Pancreas (tissue), 10 donors: Measurements from ENCODE around the gene AP5S1. TPM values are rescaled to one million over a fixed set of nuclear protein-coding genes. Genes with fewer than 3 reads are reported as not detected.

Experiments
- ATAC-seq, 4 donors: fragments of 200-7000 bp; cut with Tn5 transposase; one replicate each; pipeline versions ENCODE4 v1.8.0 to v1.9.1; 2020; ENCODE audit warnings: mild to moderate bottlenecking in 4 of 4, moderate library complexity in 4 of 4
- DNase-seq, 6 donors: peaks; one replicate each; pipeline ENCODE4 v3.0.0-alpha.2; 2020
- FAIRE-seq: peaks from 2 replicates; lab custom pipeline; 2012; peaks lifted over from hg19 to GRCh38; lab: Jason Lieb, UNC
- H3K27ac ChIP-seq, 4 donors: fragments of 200-600 bp; sonication (generic); 1 replicate in 3 of 4; 2 replicates in 1 of 4; pipeline versions ENCODE4 v1.5.0 to v1.8.0; 2020
- H3K27me3 ChIP-seq, 4 donors: fragments of 200-600 bp; one replicate each; pipeline ENCODE4 v1.8.0; 2021
- H3K36me3 ChIP-seq, 3 donors: fragments of 200-600 bp; sonication (generic) in 1 of 3; one replicate each; pipeline versions ENCODE4 v1.5.0 to v1.8.0; 2020 to 2021
- H3K4me1 ChIP-seq, 3 donors: fragments of 200-600 bp; one replicate each; pipeline ENCODE4 v1.8.0; 2021
- H3K4me3 ChIP-seq, 4 donors: fragments of 200-600 bp; sonication (generic) in 2 of 4; one replicate each; pipeline versions ENCODE4 v1.5.0 to v1.8.0; 2020 to 2021
- H3K9me3 ChIP-seq, 4 donors: fragments of 200-600 bp; one replicate each; pipeline ENCODE4 v1.8.0; 2021
- WGBS, 2 donors: extraction: QIAGEN DNeasy Blood & Tissue Kit; methylation state at CpG; one replicate each; pipeline ENCODE4 v1.1.7; 2013; 5-methylcytosine and 5-hydroxymethylcytosine counted together
- intact Hi-C, 3 donors: fragments of 100-400 bp; cut with DNase I; formaldehyde crosslinking; loops; one replicate each; pipeline versions ENCODE4 v1.11.1 to v1.14.2; 2022
- polyA plus RNA-seq, 2 donors: library from polyadenylated mRNA; stranded (reverse); fragments of 200-250 nt; gene quantifications; one replicate each; pipeline ENCODE4 v1.2.3, GENCODE V29; 2013
- total RNA-seq, 6 donors: library from RNA; stranded (reverse); fragmentation: NEBNext Ultra II Directional in 4 of 6; extraction: Animal tissue kit (Norgen Biotek cat#: 25700) in 4 of 6; gene quantifications; one replicate each; pipeline versions ENCODE4 v1.2.1 to v1.2.4, GENCODE V29; 2021 to 2023
- TF ChIP-seq, protein P1 (sequence below), 4 donors: fragments of 200-600 bp; sonication (generic) in 3 of 4; IDR thresholded peaks; one replicate each; pipeline versions ENCODE4 v1.5.0 to v1.8.0; 2021; ENCODE audit warnings: antibody characterized with exemption in 4 of 4
- donor health status: healthy with polysubstance abuse.
- donor health status: DM: no; HTN: no; CAD: no; lungs with moderate emphysema.
- donor health status: DM: no; HTN: no; CAD: no.
- donor health status: control.
- donor health status: control.
- donor health status: Bipolar disorder and iron deficiency.
- donor health status: DM: yes; HTN: yes; CAD: no.
- donor health status: DM: no; HTN: no; CAD: no.
- donor health status: DM: no; HTN: no; CAD: no.
- donor health status: DM: yes; HTN: yes; CAD: no.

AP5S1 gene
- total and polyA plus RNA-seq, 8 donors: 4.7 to 7.9 (median 6.8) TPM

- H3K27me3 ChIP-seq: no peaks in the 10 kb centered on the region
- H3K4me1 ChIP-seq: peaks cover 40 to 59% (median 44%) of the 10 kb centered on the region in 3 donors
- 4% methylated on average over 20 of the region's 20 CpGs for WGBS, 2 donors
- DNase-seq (peak; percentile 98 to 100 (median 99)), ATAC-seq (peak; percentile 83 to 91 (median 88)), FAIRE-seq (peak; percentile 76)
- no peaks in the 10 kb centered on the region for H3K36me3 ChIP-seq
- peak overlapping the region in 2 of 4 donors; percentile 29 to 31 for H3K4me3 ChIP-seq
- intact Hi-C loops: no loop called here
- TF ChIP-seq, protein P1, sequence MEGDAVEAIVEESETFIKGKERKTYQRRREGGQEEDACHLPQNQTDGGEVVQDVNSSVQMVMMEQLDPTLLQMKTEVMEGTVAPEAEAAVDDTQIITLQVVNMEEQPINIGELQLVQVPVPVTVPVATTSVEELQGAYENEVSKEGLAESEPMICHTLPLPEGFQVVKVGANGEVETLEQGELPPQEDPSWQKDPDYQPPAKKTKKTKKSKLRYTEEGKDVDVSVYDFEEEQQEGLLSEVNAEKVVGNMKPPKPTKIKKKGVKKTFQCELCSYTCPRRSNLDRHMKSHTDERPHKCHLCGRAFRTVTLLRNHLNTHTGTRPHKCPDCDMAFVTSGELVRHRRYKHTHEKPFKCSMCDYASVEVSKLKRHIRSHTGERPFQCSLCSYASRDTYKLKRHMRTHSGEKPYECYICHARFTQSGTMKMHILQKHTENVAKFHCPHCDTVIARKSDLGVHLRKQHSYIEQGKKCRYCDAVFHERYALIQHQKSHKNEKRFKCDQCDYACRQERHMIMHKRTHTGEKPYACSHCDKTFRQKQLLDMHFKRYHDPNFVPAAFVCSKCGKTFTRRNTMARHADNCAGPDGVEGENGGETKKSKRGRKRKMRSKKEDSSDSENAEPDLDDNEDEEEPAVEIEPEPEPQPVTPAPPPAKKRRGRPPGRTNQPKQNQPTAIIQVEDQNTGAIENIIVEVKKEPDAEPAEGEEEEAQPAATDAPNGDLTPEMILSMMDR (IDR thresholded peaks at IDR 0.05): no peak
- H3K27ac ChIP-seq: peak overlapping the region; percentile 74 to 93 (median 84)
- H3K9me3 ChIP-seq: no peaks in the 10 kb centered on the region
Observed at GRCh38 chr20:3811467-3812258, 8.7 kb upstream of the AP5S1 start.

- DNase-seq (no peak), ATAC-seq (no peak), FAIRE-seq (no peak)
- intact Hi-C loops: no loop called here
- Histone ChIP-seq H3K27ac (peak overlapping the region; percentile 74 to 93 (median 84)), H3K4me1 (peaks cover 35 to 53% (median 38%) of the 10 kb centered on the region in 3 donors), H3K36me3 (no peaks in the 10 kb centered on the region), H3K9me3 (no peaks in the 10 kb centered on the region), H3K4me3 (no peak overlapping the region), H3K27me3 (no peaks in the 10 kb centered on the region)
- WGBS, 2 donors: 89 to 93% methylated on average over 5 to 9 of the region's 9 CpGs
- TF ChIP-seq, protein P1 (IDR thresholded peaks at IDR 0.05): no peak
Observed at GRCh38 chr20:3812259-3812681, 8.1 kb upstream of the AP5S1 start.

DNA sequence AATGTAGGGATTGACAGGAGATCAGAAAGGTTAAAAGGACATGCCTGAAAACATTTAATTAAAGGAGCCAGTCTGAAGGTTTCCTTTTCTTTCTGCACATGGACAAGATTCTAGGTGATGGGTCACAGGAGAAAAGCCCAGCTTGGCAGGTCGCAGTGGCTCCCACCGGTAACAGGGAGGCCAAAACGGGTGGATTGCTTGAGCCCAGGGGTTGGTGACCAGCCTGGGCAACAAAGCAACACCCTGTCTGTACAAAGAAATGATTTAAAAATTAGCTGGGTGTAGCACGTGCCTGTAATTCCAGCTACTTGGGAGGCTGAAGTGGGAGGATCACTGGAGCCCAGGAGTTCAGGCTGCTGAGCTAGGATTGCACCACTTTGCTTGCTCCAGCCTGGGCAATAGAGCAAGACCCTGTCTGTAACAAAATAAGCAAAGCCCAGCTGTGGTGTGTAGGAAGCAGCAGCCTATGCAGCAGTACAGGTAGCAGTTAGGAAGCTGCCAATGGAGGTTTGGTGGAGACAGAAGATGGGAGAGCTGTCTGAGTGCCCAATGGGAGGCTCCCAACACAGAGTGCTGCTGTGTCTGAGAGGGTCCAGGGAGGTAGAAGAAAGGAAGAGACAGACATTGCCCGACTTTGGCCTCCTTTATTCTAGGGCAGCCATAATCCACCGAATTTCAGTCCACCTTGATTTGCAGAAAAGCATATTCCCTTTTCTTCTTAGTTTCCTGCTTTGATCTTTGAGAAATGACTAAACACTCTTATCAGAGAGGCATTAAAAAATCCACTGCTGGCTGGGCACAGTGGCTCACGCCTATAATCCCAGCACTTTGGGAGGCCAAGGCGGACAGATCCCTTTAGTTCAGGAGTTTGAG lies 7.1 kb upstream of the AP5S1 start:
- H3K27ac ChIP-seq: peak overlapping the region; percentile 29 to 93 (median 82)
- intact Hi-C loops: no loop called here
- no peak for FAIRE-seq
- no peak for DNase-seq
- TF ChIP-seq, protein P1 (IDR thresholded peaks at IDR 0.05): no peak
- no peak for ATAC-seq
- H3K4me3 ChIP-seq: no peak overlapping the region
- H3K4me1 ChIP-seq: peaks cover 28 to 50% (median 33%) of the 10 kb centered on the region in 3 donors
- WGBS, 2 donors: 50 to 52% methylated on average over 8 of the region's 8 CpGs
- H3K9me3 ChIP-seq: no peaks in the 10 kb centered on the region
- H3K36me3 ChIP-seq: no peaks in the 10 kb centered on the region
- no peaks in the 10 kb centered on the region for H3K27me3 ChIP-seq

DNA sequence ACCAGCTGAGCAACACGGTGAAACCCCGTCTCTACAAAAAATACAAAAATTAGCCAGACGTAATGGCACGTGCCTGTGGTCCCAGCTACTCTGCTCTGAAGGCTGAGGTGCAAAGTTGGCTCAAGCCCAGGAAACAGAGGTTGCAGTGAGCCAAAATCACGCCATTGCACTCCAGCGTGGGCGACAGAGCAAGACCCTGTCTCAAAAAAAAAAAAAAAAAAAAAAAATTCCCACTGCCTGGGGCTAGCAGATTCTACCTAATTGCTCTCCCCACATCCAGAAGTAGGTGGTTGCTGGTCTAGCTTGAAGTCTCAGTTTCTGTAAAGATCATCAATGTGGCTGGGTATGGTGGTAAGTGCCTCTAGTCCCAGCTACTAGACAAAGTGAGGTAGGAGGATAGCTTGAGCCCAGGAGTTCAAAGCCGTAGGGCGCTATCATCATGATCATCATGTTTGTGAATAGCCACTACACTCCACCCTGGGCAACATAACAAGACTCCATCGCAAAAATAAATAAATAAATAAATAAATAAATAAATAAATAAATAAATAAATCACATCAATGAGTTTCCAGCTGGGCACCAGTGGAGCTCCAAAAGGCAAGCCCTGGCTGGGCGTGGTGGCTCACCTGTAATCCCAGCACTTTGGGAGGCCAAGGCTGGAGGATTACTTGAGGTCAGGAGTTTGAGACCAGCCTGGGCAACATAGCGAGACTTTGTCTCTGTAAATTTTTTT lies 6.3 kb upstream of the AP5S1 start:
- Histone ChIP-seq H3K36me3 (no peaks in the 10 kb centered on the region), H3K27me3 (no peaks in the 10 kb centered on the region), H3K27ac (peak overlapping the region; percentile 29 to 93 (median 59)), H3K4me3 (no peak overlapping the region), H3K9me3 (no peaks in the 10 kb centered on the region), H3K4me1 (peaks cover 28 to 51% (median 30%) of the 10 kb centered on the region in 3 donors)
- ATAC-seq (no peak), DNase-seq (no peak), FAIRE-seq (no peak)
- intact Hi-C loops: no loop called here
- TF ChIP-seq, protein P1 (IDR thresholded peaks at IDR 0.05): no peak
- 58 to 60% methylated on average over 12 of the region's 12 CpGs for WGBS, 2 donors
